PC-9 (cell line): ENCODE data around the gene OR6C76.

Experiments
- CTCF ChIP-seq: fragments of 200-600 bp; sonication (generic); conservative IDR thresholded peaks from 2 replicates; pipeline ENCODE4 v1.6.1; 2017; ENCODE audit warnings: mixed run types, antibody characterized with exemption, mild to moderate bottlenecking, moderate library complexity
- EZH2 ChIP-seq: fragments of 200-600 bp; sonication (generic); IDR thresholded peaks from 2 replicates; pipeline ENCODE4 v1.8.0; 2017; ENCODE audit warnings: antibody characterized with exemption, low read depth

- TF ChIP-seq CTCF (no peak), EZH2 (no peak)
Measured at GRCh38 chr12:55425954-55426353, at the start of gene OR6C76.
